DOHH2 (cell line): ENCODE data around the gene LRRC56.

Source experiments
- H3F3A ChIP-seq: fragments of 200-600 bp; sonication (generic), shearing (Covaris generic); 2 replicates; pipeline ENCODE4 v1.6.0; 2016; ENCODE audit warnings: antibody characterized with exemption, mild to moderate bottlenecking; ENCODE audit not compliant: control insufficient read depth, insufficient read depth
- H3K27ac ChIP-seq: fragments of 200-600 bp; sonication (generic); 2 replicates; pipeline ENCODE4 v1.5.1; 2014; ENCODE audit warnings: low read depth, mild to moderate bottlenecking, low read length, moderate library complexity
- H3K27me3 ChIP-seq: fragments of 200-600 bp; sonication (generic); 2 replicates; pipeline ENCODE4 v1.6.1; 2014; ENCODE audit warnings: mild to moderate bottlenecking, low read length, mixed read lengths; ENCODE audit not compliant: control insufficient read depth
- H3K36me3 ChIP-seq: fragments of 200-600 bp; sonication (generic); 2 replicates; pipeline ENCODE4 v1.6.1; 2014; ENCODE audit warnings: mild to moderate bottlenecking, low read length, moderate library complexity, mixed read lengths; ENCODE audit not compliant: control insufficient read depth
- H3K4me1 ChIP-seq: fragments of 200-600 bp; sonication (generic); 2 replicates; pipeline ENCODE4 v1.6.1; 2014; ENCODE audit warnings: mild to moderate bottlenecking, low read length, mixed read lengths; ENCODE audit not compliant: control insufficient read depth
- H3K4me2 ChIP-seq: fragments of 200-600 bp; sonication (generic); 2 replicates; pipeline ENCODE4 v1.6.0; 2014; ENCODE audit warnings: mild to moderate bottlenecking, low read length, moderate library complexity
- H3K4me3 ChIP-seq: fragments of 200-600 bp; sonication (generic); 2 replicates; pipeline ENCODE4 v1.5.1; 2014; ENCODE audit warnings: mild to moderate bottlenecking, low read length, mixed read lengths
- H3K79me2 ChIP-seq: fragments of 200-600 bp; sonication (generic); 2 replicates; pipeline ENCODE4 v1.6.1; 2014; ENCODE audit warnings: mild to moderate bottlenecking, low read length, mixed read lengths; ENCODE audit not compliant: control insufficient read depth
- H3K9me2 ChIP-seq: fragments of 200-600 bp; sonication (generic); replicated peaks from 2 replicates; pipeline ENCODE4 v1.6.1; 2014; ENCODE audit warnings: mild to moderate bottlenecking, low read length, mixed read lengths; ENCODE audit not compliant: control insufficient read depth
- H3K9me3 ChIP-seq: fragments of 200-600 bp; sonication (generic); 2 replicates; pipeline ENCODE4 v1.6.1; 2014; ENCODE audit warnings: antibody characterized with exemption, low read length, mixed read lengths; ENCODE audit not compliant: control insufficient read depth, insufficient read depth
- H4K20me1 ChIP-seq: fragments of 200-600 bp; sonication (generic); 2 replicates; pipeline ENCODE4 v1.6.0; 2014; ENCODE audit warnings: low read depth, mild to moderate bottlenecking, antibody characterized with exemption, low read length, moderate library complexity; ENCODE audit not compliant: control insufficient read depth, insufficient read depth
- EZH2phosphoT487 ChIP-seq: fragments of 200-600 bp; sonication (generic); IDR thresholded peaks from 2 replicates; pipeline ENCODE4 v1.6.1; 2017; ENCODE audit warnings: borderline replicate concordance, mild to moderate bottlenecking, antibody characterized with exemption, low read length, moderate library complexity, mixed read lengths
- TF ChIP-seq, protein P1 (sequence below): fragments of 200-600 bp; sonication (generic); IDR thresholded peaks from one replicate; pipeline ENCODE4 v1.5.1; 2014; ENCODE audit warnings: antibody characterized with exemption, mild to moderate bottlenecking, low read depth, low read length; ENCODE audit not compliant: poor library complexity, severe bottlenecking

Gene LRRC56

GRCh38 chr11:490186-490929 lies 47.0 kb upstream of the LRRC56 start:
- Histone ChIP-seq H3F3A (no peaks in the 10 kb centered on the region), H3K4me2 (no peak overlapping the region), H3K27ac (no peak overlapping the region), H3K9me2 (no peaks in the 10 kb centered on the region), H4K20me1 (no peaks in the 10 kb centered on the region), H3K4me1 (peaks cover 7% of the 10 kb centered on the region), H3K79me2 (no peaks in the 10 kb centered on the region), H3K27me3 (no peaks in the 10 kb centered on the region), H3K9me3 (no peaks in the 10 kb centered on the region), H3K4me3 (no peak overlapping the region), H3K36me3 (peaks cover 11% of the 10 kb centered on the region)
- TF ChIP-seq, protein P1, sequence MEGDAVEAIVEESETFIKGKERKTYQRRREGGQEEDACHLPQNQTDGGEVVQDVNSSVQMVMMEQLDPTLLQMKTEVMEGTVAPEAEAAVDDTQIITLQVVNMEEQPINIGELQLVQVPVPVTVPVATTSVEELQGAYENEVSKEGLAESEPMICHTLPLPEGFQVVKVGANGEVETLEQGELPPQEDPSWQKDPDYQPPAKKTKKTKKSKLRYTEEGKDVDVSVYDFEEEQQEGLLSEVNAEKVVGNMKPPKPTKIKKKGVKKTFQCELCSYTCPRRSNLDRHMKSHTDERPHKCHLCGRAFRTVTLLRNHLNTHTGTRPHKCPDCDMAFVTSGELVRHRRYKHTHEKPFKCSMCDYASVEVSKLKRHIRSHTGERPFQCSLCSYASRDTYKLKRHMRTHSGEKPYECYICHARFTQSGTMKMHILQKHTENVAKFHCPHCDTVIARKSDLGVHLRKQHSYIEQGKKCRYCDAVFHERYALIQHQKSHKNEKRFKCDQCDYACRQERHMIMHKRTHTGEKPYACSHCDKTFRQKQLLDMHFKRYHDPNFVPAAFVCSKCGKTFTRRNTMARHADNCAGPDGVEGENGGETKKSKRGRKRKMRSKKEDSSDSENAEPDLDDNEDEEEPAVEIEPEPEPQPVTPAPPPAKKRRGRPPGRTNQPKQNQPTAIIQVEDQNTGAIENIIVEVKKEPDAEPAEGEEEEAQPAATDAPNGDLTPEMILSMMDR = no peak
- no peak for TF ChIP-seq EZH2phosphoT487

DNA sequence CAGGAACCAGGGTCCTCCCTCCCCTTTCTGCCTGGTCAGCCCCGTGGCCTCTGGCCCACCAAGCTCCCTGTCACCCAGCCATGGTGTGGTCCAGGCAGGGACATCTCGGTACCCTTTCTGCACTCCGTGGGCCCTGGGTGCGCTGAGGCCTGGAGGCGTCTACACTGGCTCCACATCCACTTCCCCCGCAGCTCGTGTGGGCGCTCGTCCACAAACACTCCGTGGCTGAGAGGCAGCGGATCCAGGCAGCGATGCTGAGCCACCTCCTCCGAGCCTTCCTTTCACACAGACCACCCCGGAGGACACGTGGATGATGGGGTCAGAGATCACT lies 46.4 kb upstream of the LRRC56 start:
- Histone ChIP-seq H3K27me3 (no peaks in the 10 kb centered on the region), H4K20me1 (no peaks in the 10 kb centered on the region), H3K9me2 (no peaks in the 10 kb centered on the region), H3K4me3 (no peak overlapping the region), H3F3A (no peaks in the 10 kb centered on the region), H3K4me2 (no peak overlapping the region), H3K79me2 (no peaks in the 10 kb centered on the region), H3K27ac (no peak overlapping the region), H3K4me1 (peaks cover 7% of the 10 kb centered on the region), H3K36me3 (peaks cover 11% of the 10 kb centered on the region), H3K9me3 (no peaks in the 10 kb centered on the region)
- TF ChIP-seq, protein P1 = no peak
- no peak for TF ChIP-seq EZH2phosphoT487

DNA sequence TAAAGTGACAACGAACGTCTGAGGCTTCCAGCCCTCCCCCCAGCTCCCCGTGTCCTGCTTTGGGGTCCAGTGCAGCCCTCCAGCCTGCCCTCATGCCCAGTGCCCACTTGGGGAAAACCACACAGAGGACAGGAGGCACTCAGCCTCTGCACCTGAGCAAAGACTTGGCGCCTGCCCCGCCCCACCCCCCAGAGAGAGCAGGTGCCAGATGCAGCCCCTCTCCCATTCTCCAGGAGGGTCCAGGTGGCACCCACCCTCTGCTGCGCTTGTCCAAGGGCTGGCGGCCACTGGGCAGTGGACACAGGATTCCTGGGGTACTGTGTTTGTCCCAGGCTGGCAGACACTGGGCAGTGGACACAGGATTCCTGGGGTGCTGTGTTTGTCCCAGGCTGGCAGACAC lies 46.0 kb upstream of the LRRC56 start:
- Histone ChIP-seq H3F3A (no peaks in the 10 kb centered on the region), H3K9me2 (no peaks in the 10 kb centered on the region), H3K4me3 (no peak overlapping the region), H3K4me1 (peaks cover 7% of the 10 kb centered on the region), H3K79me2 (no peaks in the 10 kb centered on the region), H3K36me3 (peaks cover 11% of the 10 kb centered on the region), H3K4me2 (no peak overlapping the region), H3K27me3 (no peaks in the 10 kb centered on the region), H3K9me3 (no peaks in the 10 kb centered on the region), H4K20me1 (no peaks in the 10 kb centered on the region), H3K27ac (no peak overlapping the region)
- no peak for TF ChIP-seq EZH2phosphoT487
- TF ChIP-seq, protein P1 = no peak
